Mesenchymal stem cell (in vitro differentiated cells and primary cell): ENCODE measurements around the gene ZNF292.
A peak's percentile ranks its signal among the peaks of the same experiment; 100 is the strongest.

Source experiments
- DNase-seq: peaks from one replicate; pipeline ENCODE4 v3.0.0-alpha.2; 2013
- H2AFZ ChIP-seq: one replicate; pipeline ENCODE4 v1.6.1; 2013; ENCODE audit warnings: low read depth, mild to moderate bottlenecking, control low read depth, inconsistent platforms, low read length, moderate library complexity
- H2AK5ac ChIP-seq: 2 replicates; pipeline ENCODE4 v1.6.1; 2013; ENCODE audit warnings: low read length, moderate library complexity, mild to moderate bottlenecking, inconsistent platforms; ENCODE audit not compliant: severe bottlenecking
- H2BK120ac ChIP-seq: one replicate; pipeline ENCODE4 v1.6.1; 2013; ENCODE audit warnings: low read depth, mild to moderate bottlenecking, inconsistent platforms, low read length, moderate library complexity
- H2BK12ac ChIP-seq, 2 experiments: one replicate each; pipeline ENCODE4 v1.6.1; 2013; ENCODE audit warnings: inconsistent platforms in 2 of 2, low read length in 2 of 2, mild to moderate bottlenecking in 2 of 2, moderate library complexity in 2 of 2, control low read depth in 1 of 2
- H2BK15ac ChIP-seq: one replicate; pipeline ENCODE4 v1.6.1; 2013; ENCODE audit warnings: mild to moderate bottlenecking, low read depth, inconsistent platforms; ENCODE audit not compliant: poor library complexity, severe bottlenecking
- H2BK5ac ChIP-seq: 2 replicates; pipeline ENCODE4 v1.6.1; 2013; ENCODE audit warnings: low read depth, mild to moderate bottlenecking, low read length, control low read depth, inconsistent platforms; ENCODE audit not compliant: poor library complexity, severe bottlenecking
- H3K14ac ChIP-seq, 2 experiments: one replicate each; pipeline ENCODE4 v1.6.1; 2013; ENCODE audit warnings: inconsistent platforms in 2 of 2, low read length in 2 of 2, control low read depth in 1 of 2, mild to moderate bottlenecking in 1 of 2, moderate library complexity in 1 of 2
- H3K18ac ChIP-seq, 2 experiments: one replicate each; pipeline ENCODE4 v1.6.1; 2013; ENCODE audit warnings: inconsistent platforms in 2 of 2, low read length in 2 of 2, control low read depth in 1 of 2, low read depth in 1 of 2, mild to moderate bottlenecking in 1 of 2
- H3K23ac ChIP-seq, 2 experiments: one replicate each; pipeline ENCODE4 v1.6.1; 2013; ENCODE audit warnings: inconsistent platforms in 2 of 2, low read length in 2 of 2, mild to moderate bottlenecking in 2 of 2, moderate library complexity in 2 of 2, control low read depth in 1 of 2
- H3K27ac ChIP-seq: 2 replicates; pipeline ENCODE4 v1.5.1; 2013; ENCODE audit warnings: mild to moderate bottlenecking, moderate library complexity, low read length, control low read depth, inconsistent platforms; ENCODE audit not compliant: poor library complexity, severe bottlenecking
- H3K27me3 ChIP-seq, 2 experiments: 2 replicates each; pipeline versions ENCODE4 v1.6.1 to v1.7.0; 2013; ENCODE audit warnings: low read length in 2 of 2, mild to moderate bottlenecking in 2 of 2, moderate library complexity in 2 of 2, control low read depth in 1 of 2, inconsistent platforms in 1 of 2; ENCODE audit not compliant: control insufficient read depth in 1 of 2, insufficient read depth in 1 of 2
- H3K36me3 ChIP-seq, 2 experiments: 2 replicates each; pipeline versions ENCODE4 v1.6.1 to v1.7.0; 2013; ENCODE audit warnings: low read length in 2 of 2, control low read depth in 1 of 2, inconsistent platforms in 1 of 2, low read depth in 1 of 2, mild to moderate bottlenecking in 1 of 2; ENCODE audit not compliant: insufficient read depth in 2 of 2, control insufficient read depth in 1 of 2
- H3K4ac ChIP-seq, 2 experiments: one replicate each; pipeline ENCODE4 v1.6.1; 2013; ENCODE audit warnings: inconsistent platforms in 2 of 2, low read length in 2 of 2, mild to moderate bottlenecking in 2 of 2, moderate library complexity in 2 of 2, control low read depth in 1 of 2, low read depth in 1 of 2
- H3K4me1 ChIP-seq: 2 replicates; pipeline ENCODE4 v1.6.1; 2013; ENCODE audit warnings: low read depth, low read length, control low read depth; ENCODE audit not compliant: control insufficient read depth, insufficient read depth
- H3K4me2 ChIP-seq: 2 replicates; pipeline ENCODE4 v1.6.1; 2013; ENCODE audit warnings: low read length, mild to moderate bottlenecking, inconsistent platforms; ENCODE audit not compliant: poor library complexity, severe bottlenecking
- H3K4me3 ChIP-seq, 2 experiments: 2 replicates each; pipeline versions ENCODE4 v1.5.1 to v1.7.0; 2013; ENCODE audit warnings: low read length in 2 of 2, mild to moderate bottlenecking in 2 of 2, control low read depth in 1 of 2, low read depth in 1 of 2; ENCODE audit not compliant: insufficient read depth in 1 of 2
- H3K79me1 ChIP-seq: replicated peaks from 2 replicates; pipeline ENCODE4 v1.6.1; 2013; ENCODE audit warnings: mild to moderate bottlenecking, control low read depth, low read length, inconsistent platforms; ENCODE audit not compliant: poor library complexity, severe bottlenecking
- H3K9ac ChIP-seq: 2 replicates; pipeline ENCODE4 v1.7.0; 2013; ENCODE audit warnings: mild to moderate bottlenecking, low read length, moderate library complexity
- H3K9me3 ChIP-seq: 2 replicates; pipeline ENCODE4 v1.7.0; 2013; ENCODE audit warnings: mild to moderate bottlenecking, low read length; ENCODE audit not compliant: control insufficient read depth
- H4K8ac ChIP-seq: one replicate; pipeline ENCODE4 v1.6.1; 2013; ENCODE audit warnings: inconsistent platforms, mild to moderate bottlenecking, low read length, moderate library complexity
- H4K91ac ChIP-seq: one replicate; pipeline ENCODE4 v1.6.1; 2013; ENCODE audit warnings: mild to moderate bottlenecking, low read length, inconsistent platforms
- WGBS: methylation state at CpG from one replicate; pipeline ENCODE4 v1.1.7; 2013; ENCODE audit warnings: mixed read lengths; 5-methylcytosine and 5-hydroxymethylcytosine counted together

The ZNF292 gene

DNA sequence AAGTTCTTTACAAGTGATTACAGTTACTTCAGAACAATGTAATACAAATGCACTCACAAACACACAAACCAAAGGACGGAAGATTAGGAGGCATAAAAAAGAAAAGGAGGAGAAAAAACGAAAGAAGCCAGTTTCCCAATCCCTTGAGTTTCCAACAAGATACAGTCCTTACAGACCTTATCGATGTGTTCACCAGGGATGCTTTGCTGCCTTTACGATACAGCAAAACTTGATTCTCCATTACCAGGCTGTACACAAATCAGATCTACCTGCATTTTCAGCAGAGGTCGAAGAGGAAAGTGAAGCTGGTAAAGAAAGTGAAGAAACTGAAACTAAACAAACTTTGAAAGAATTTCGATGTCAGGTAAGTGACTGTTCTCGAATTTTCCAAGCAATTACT is 104.4 kb downstream of the ZNF292 start:
- no peak overlapping the region for H2BK15ac ChIP-seq
- no peak for DNase-seq
- H3K9me3 ChIP-seq, result no peaks in the 10 kb centered on the region
- H3K4ac ChIP-seq, result no peak overlapping the region
- no peak overlapping the region for H4K91ac ChIP-seq
- no peak overlapping the region for H2BK120ac ChIP-seq
- no peak overlapping the region for H3K27ac ChIP-seq
- no peak overlapping the region for H3K14ac ChIP-seq
- no peak overlapping the region for H3K9ac ChIP-seq
- 93% methylated on average over 1 of the region's 7 CpGs for WGBS
- no peak overlapping the region for H2BK12ac ChIP-seq
- H3K79me1 ChIP-seq, result peaks cover 20% of the 10 kb centered on the region
- H3K23ac ChIP-seq, result no peak overlapping the region
- no peak overlapping the region for H4K8ac ChIP-seq
- H3K27me3 ChIP-seq, result no peaks in the 10 kb centered on the region
- no peak overlapping the region for H3K18ac ChIP-seq
- peaks cover 5 to 66% of the 10 kb centered on the region in 2 experiments for H3K36me3 ChIP-seq
- H2AFZ ChIP-seq, result no peak overlapping the region
- no peak overlapping the region for H3K4me3 ChIP-seq
- no peak overlapping the region for H2AK5ac ChIP-seq
- H3K4me2 ChIP-seq, result no peak overlapping the region
- H2BK5ac ChIP-seq, result no peak overlapping the region
- no peaks in the 10 kb centered on the region for H3K4me1 ChIP-seq

DNA sequence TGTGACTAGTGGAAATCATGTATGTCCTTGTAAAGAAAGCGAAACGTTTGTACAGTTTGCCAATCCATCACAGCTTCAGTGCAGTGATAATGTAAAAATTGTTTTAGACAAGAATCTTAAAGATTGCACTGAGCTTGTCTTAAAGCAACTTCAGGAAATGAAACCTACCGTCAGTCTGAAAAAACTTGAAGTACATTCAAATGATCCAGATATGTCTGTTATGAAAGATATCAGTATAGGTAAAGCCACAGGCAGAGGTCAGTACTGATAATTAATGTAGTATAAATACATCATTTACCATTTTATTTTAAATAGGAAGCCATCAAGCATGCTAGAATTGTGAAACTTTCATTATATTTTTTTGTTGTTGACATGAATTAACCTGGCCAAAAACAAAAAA is 106.2 kb downstream of the ZNF292 start:
- Histone ChIP-seq H2AK5ac (no peak overlapping the region), H3K14ac (no peak overlapping the region), H2BK15ac (no peak overlapping the region), H3K4ac (no peak overlapping the region), H3K36me3 (peaks cover 8 to 51% of the 10 kb centered on the region in 2 experiments), H3K9ac (no peak overlapping the region), H3K9me3 (no peaks in the 10 kb centered on the region), H3K18ac (no peak overlapping the region), H3K4me3 (no peak overlapping the region), H3K4me1 (no peaks in the 10 kb centered on the region), H4K91ac (no peak overlapping the region), H2BK12ac (no peak overlapping the region), H3K4me2 (no peak overlapping the region), H2AFZ (no peak overlapping the region), H2BK5ac (no peak overlapping the region), H3K27me3 (no peaks in the 10 kb centered on the region), H3K27ac (no peak overlapping the region), H2BK120ac (no peak overlapping the region), H3K23ac (no peak overlapping the region), H4K8ac (no peak overlapping the region), H3K79me1 (peaks cover 16% of the 10 kb centered on the region)
- no peak for DNase-seq
- 89% methylated on average over 2 of the region's 3 CpGs for WGBS

GRCh38 chr6:87264481-87264880 is 109.1 kb downstream of the ZNF292 start:
- Histone ChIP-seq H3K9ac (no peak overlapping the region), H3K4me1 (no peaks in the 10 kb centered on the region), H2BK120ac (no peak overlapping the region), H2AFZ (no peak overlapping the region), H3K4me3 (no peak overlapping the region), H4K8ac (no peak overlapping the region), H2BK12ac (no peak overlapping the region), H3K27me3 (no peaks in the 10 kb centered on the region), H3K14ac (no peak overlapping the region), H3K4me2 (no peak overlapping the region), H3K36me3 (peaks cover 3 to 22% of the 10 kb centered on the region in 2 experiments), H4K91ac (no peak overlapping the region), H3K9me3 (no peaks in the 10 kb centered on the region), H2BK5ac (no peak overlapping the region), H3K79me1 (peaks cover 4% of the 10 kb centered on the region), H2AK5ac (no peak overlapping the region), H2BK15ac (no peak overlapping the region), H3K4ac (no peak overlapping the region), H3K27ac (no peak overlapping the region), H3K18ac (no peak overlapping the region), H3K23ac (no peak overlapping the region)
- DNase-seq, result no peak
- 100% methylated on average over 2 of the region's 2 CpGs for WGBS

DNA sequence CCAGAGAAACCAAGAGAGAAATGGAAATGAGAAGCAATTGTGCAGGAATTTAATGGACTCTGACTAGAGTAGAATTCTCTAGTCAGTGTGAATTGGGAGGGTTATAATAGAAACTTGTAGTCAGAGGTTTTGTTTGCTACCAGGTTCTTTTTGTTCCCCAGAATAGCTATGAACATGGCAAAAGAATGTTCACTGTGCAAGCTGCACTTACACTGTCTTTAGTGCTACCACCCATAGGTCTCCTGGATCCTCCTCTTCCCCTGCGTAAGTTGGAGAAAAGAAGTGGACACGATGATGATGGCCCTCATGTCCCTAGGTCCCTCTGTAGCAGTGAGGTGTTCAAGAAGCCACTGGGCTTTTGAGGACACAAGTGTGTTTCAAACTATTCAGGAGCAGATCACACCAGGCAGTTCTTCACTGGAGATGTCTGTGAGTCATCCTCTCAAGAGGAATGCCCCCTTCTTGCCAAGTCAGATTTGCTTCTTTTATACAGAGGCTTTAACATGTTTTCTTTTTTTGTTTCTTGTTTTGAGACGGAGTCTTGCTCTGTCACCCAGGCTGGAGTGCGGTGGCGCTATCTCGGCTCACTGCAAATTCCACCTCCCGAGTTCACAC is 119.4 kb downstream of the ZNF292 start:
- H3K23ac ChIP-seq, result no peak overlapping the region
- H3K27me3 ChIP-seq, result no peaks in the 10 kb centered on the region
- H3K36me3 ChIP-seq, result no peaks in the 10 kb centered on the region
- no peak overlapping the region for H2AFZ ChIP-seq
- H3K9me3 ChIP-seq, result no peaks in the 10 kb centered on the region
- no peak overlapping the region for H2BK15ac ChIP-seq
- no peaks in the 10 kb centered on the region for H3K4me1 ChIP-seq
- no peak overlapping the region for H3K4me2 ChIP-seq
- H3K27ac ChIP-seq, result no peak overlapping the region
- WGBS, result 90% methylated on average over 7 of the region's 7 CpGs
- peak; percentile 63 for DNase-seq
- H3K9ac ChIP-seq, result no peak overlapping the region
- H4K91ac ChIP-seq, result no peak overlapping the region
- H3K18ac ChIP-seq, result no peak overlapping the region
- no peak overlapping the region for H3K14ac ChIP-seq
- H2BK120ac ChIP-seq, result no peak overlapping the region
- no peaks in the 10 kb centered on the region for H3K79me1 ChIP-seq
- no peak overlapping the region for H2AK5ac ChIP-seq
- no peak overlapping the region for H2BK12ac ChIP-seq
- no peak overlapping the region for H4K8ac ChIP-seq
- no peak overlapping the region for H2BK5ac ChIP-seq
- H3K4ac ChIP-seq, result no peak overlapping the region
- no peak overlapping the region for H3K4me3 ChIP-seq
